ENCODE results near the gene F7.
"Not testable (repeated sequence)": the region's sequence is repeated elsewhere in the genome, so short reads cannot be mapped to it uniquely, and the experiment has no call there.

The F7 gene

GRCh38 chr13:113105921-113106452, 396 bp downstream of the F7 start:
- DNase-seq = no peak

GRCh38 chr13:113106711-113107351, 1.2 kb downstream of the F7 start:
- no peak for DNase-seq

- DNase-seq = not testable (repeated sequence)
These were observed 2.9 kb downstream of the F7 start for GRCh38 chr13:113108521-113108920.

- DNase-seq = no peak
These were observed 3.8 kb downstream of the F7 start for GRCh38 chr13:113109151-113110047.

- peak in 1 of 2 donors; percentile 11 for DNase-seq
These were observed 4.7 kb downstream of the F7 start for GRCh38 chr13:113110048-113110851.

- no peak for DNase-seq
These were observed 5.3 kb downstream of the F7 start for GRCh38 chr13:113110852-113111315.

- DNase-seq = not testable (repeated sequence)
These were observed 6.2 kb downstream of the F7 start for GRCh38 chr13:113111821-113112220.

GRCh38 chr13:113112475-113112874, 6.9 kb downstream of the F7 start:
- not testable (repeated sequence) for DNase-seq

- DNase-seq = no peak
These were observed 7.6 kb downstream of the F7 start for GRCh38 chr13:113112893-113113845.

- DNase-seq = no peak
These were observed 8.3 kb downstream of the F7 start for GRCh38 chr13:113113846-113114271.

- no peak for DNase-seq
These were observed 9.1 kb downstream of the F7 start for GRCh38 chr13:113114511-113115362.

GRCh38 chr13:113115363-113116205, 10.0 kb downstream of the F7 start:
- DNase-seq = no peak

GRCh38 chr13:113116206-113116800, 10.7 kb downstream of the F7 start:
- no peak for DNase-seq

- no peak for DNase-seq
These were observed 11.3 kb downstream of the F7 start for GRCh38 chr13:113116871-113117271.

GRCh38 chr13:113117335-113117872, 11.8 kb downstream of the F7 start:
- DNase-seq = no peak

- DNase-seq = no peak
These were observed 12.3 kb downstream of the F7 start for GRCh38 chr13:113117911-113118260.

GRCh38 chr13:113118261-113119021, 12.8 kb downstream of the F7 start:
- no peak for DNase-seq

GRCh38 chr13:113119166-113119821, 13.7 kb downstream of the F7 start:
- DNase-seq = no peak

All from CD4-positive, alpha-beta T cell treated with Interleukin-1 beta for 1 hour (primary cell).